DMS53 (cell line): ENCODE data around the gene SPON1.

ENCODE experiments used
- DNase-seq: peaks from one replicate; lab custom pipeline; 2025; lab: John Stamatoyannopoulos, UW

The SPON1 gene

DNA sequence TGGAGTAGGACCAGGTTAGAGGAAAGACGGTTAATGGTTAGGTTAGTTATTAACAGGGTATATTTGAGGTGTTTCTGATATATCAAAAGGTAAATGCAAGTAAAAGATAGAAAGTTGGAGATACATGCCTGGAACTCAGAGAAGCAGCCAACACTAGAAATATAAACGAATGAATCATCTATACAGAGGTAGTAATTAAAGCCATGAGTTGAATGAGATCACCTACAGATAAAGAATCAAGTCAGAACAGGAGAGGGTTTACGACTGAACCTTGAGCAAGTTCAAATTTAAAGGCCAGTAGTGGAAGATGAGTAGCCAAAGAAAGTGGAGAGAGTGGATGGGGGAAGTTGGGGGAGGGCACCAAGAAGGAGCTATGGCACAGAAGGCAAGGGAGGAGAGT lies 73.9 kb downstream of the SPON1 start:
- DNase-seq: no peak

DNA sequence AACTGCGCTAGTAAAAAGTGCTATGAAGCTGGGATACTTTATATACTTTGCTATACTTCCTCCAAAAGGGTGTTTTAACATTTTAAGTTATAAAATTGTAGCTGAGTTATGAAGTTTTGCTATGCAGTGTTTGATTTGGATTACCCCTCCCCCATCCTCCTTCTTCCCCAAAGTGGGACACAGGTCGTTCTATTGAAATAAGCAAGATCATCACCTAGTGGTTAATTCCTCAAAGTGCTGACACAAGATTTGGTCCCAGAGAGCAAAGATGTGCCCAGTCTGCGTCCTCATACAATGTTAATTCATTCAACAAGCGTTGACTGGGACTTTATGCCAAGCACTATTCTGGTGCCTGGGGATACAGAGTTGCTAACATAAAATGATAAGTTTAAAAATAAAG lies 78.5 kb downstream of the SPON1 start:
- peak; percentile 31 for DNase-seq

DNA sequence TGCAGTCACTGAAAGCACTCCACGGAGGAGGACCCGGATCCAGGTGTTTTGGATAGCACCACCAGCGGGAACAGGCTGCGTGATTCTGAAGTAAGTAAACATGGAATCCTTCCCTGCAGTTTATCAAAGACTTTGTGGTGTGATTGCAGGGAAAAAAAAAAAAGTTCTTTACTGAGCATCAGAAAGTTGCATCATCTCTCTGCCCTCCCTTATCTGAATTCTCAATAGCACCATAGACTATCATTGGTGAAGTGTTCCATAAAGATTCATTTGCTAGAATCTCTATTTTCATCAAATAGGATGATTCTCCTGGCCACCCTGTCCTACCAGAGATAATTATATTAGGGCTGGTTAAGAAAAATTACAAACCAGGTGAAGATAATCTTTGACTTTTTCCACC lies 79.0 kb downstream of the SPON1 start:
- DNase-seq: no peak

DNA sequence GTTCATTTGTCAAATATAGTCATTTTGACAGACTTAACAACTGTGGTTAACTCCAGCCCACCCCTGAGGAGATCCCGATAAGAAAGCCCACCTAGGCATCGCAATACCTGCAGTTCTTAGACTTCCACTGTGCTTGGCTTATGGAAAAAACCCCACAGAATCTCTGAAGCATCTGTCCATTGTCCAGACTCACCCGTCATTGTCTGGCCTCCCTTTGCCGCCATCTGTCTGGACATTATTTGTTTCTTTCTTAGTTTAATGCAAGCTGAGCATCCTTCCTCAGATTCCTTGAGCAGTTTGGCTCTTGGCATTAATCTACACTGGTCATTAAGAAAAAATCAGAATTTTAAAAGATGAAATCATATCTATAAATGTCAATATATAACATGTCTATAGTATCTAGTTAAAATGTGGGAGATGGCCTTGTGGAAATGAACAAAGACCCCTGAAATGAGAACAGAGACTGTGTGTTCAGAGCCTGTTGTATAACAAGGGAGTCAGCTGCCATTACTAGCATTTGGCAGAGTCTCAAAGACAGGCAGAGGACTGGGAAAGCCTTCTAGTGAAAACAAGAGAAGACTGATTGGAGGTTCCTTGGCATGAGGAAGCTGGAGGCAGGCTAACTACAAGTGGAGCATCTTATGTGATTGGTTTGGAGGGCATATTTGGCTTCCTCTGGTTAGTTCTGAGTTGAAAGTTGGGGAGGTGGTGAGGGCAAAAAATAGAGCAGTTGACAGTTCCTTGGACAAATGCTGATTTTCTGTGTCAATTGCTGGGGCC lies 80.4 kb downstream of the SPON1 start:
- no peak for DNase-seq

DNA sequence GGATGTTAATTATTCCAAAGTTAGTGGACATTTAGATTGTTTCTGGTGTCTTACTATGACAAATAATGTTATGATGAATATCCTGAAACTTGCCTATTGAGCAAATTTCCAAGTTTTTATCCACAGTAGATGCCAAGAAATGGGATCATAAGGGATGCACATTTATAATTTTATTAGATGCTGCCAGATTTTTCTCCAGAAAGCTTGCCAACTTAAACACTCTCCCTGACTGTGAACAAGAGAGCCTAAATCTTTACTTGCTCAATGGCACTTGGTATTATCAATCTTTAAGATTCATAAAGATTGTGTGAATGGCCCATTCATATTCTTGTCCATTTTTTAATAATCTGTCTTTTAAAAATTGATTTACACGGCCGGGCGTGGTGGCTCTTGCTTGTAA lies 82.4 kb downstream of the SPON1 start:
- DNase-seq: no peak

DNA sequence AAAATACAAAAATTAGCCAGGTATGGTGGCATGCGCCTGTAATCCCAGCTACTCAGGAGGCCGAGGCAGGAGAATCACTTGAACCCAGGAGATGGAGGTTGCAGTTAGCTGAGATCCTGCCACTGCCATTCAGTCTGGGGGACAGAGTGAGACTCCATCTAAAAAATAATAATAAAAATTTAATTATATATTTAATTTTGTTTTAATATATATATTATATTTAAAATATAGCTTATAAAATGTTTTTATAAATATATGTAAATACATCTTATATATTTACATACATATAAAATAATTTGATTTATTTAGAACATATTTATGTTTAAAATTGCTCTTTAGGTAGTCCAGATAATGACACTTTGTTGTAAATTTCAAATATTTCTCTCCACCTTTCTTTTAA lies 82.9 kb downstream of the SPON1 start:
- DNase-seq: no peak

DNA sequence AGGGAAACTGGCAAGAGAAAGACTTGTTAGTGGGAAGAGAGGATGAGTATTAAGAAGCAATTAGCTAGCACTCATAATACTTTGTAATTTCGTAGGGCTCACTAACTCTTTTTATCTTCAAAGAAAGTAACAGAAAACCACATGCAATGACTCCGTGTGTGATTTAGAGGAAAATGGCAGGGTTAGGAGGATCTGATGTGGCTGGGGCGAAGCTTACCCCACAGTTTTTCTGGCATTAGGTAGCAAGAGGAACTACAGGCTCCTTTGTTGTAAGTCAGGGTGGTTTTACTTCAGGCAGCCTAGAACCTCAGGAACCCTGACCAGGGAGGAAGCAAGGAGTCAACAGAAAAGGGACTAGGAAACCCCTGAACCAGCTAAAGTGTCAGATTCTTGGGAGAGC lies 89.7 kb downstream of the SPON1 start:
- no peak for DNase-seq

DNA sequence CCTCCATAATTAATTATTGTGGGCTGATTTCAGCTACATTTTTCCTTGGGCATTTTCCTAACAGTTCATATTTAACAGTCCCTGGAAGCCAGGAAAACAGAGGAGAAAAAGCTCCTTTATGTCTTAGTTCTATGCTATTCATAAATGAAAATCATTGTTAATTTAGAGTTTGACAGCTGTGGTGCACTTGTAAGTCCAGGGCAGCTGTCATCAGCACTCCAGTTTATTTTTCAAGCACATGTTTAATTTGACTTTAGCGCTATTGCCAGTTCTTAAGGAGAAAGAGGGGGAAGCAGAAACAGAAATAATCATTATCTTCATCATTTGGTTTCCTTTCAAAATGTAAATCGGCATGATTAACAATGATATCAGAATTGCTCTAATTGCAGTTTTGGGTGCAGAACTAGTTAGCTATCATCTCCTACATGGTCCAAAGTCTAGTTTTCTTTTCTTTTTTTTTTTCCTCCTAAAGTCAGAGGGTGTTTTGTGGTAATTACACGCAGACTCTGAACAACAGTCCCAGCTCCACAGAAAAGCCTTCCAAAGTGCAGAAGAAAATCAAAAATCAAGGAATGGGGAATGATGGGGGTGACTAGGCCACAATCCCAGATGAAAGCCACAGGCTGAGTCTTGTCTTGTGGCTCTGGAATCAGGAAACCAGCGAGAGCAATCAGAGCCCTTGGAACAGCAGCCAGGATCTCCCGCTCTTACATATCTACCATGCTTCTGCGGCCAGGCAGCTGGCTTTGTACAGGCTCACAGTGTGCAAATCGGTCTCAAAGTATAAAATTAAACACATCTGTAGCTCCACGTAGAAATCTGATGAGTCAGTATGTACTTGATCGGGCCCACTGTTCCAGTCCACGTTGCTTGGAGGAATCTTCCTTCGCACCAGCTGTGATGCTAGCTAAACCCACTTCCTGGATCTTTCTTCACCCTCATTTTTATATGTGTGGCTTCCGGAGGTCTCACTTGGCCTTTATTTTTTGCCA lies 91.9 kb downstream of the SPON1 start:
- no peak for DNase-seq

DNA sequence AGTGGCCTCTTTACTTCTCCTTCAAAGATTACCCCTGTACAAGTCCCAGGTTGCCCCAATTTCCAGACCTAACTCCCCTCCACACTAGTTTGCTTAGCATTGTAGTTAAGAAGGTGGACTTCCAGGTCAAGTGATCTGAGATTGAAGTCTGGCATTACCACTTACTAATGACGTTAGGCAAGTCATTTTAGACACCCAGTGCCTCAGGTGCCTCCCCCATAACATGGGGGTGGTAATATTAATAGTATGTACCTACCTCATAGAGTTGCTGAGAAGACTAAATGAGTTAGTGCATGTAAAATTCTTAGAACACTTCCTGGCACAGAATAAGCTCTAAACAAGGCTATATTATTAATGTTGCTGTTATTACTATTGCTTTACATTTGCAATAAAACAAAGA lies 93.4 kb downstream of the SPON1 start:
- no peak for DNase-seq

DNA sequence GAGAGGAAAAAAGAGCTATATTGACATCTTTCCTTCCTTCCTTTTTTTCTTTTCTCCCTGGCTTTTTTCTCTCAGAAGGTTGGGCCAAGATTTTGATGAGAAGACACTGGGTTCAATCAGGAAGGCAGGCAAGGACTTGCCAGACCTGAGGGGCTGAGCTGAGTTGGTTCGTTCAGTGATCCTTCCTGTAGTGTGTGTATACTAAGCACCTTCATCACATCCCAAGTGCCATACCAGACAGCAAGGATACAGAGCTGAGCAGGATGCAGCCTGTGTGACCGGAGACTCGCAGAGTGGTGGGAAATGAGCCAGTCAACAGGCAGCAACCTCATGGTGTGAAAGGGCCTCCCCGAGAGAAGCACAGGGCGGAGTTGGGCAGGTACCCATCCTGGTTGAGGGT lies 95.5 kb downstream of the SPON1 start:
- no peak for DNase-seq

DNA sequence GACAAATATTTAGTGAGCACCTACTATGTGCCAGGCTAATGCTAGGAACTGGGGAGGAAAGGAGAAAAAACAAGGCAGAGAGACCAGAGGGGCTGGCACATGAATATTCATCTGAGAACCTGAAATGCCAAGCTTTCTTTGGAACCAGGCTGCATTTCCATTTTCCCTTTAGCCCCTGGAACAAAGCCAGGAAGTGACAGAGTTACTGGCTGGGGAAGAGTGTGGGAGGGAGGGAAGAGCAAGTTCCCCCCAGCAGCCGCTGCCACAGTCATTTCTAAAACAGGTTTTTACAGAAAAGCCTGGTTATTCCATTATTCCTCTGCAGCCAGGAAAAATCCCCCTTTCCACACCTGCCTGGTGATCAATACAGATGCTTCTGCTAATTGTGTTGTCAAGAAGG lies 97.0 kb downstream of the SPON1 start:
- DNase-seq: no peak

DNA sequence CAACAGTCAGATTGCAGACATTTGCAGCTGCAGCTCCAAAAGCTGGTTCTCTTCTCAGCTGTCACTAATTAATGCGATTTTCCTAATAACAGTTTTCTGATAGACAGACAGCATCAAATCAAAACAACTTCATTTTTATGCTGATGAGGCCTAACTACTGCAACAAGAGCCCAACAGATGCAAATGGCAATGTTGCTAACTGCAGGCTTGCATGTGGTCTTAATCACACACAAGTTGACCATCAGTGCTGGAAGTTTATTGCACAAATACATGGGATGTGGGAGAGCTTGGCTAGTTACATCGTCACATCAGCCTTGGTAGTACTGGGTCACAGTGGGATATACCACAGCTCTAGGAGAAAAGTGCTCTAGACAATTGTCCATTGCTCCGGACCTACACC lies 99.2 kb downstream of the SPON1 start:
- no peak for DNase-seq

DNA sequence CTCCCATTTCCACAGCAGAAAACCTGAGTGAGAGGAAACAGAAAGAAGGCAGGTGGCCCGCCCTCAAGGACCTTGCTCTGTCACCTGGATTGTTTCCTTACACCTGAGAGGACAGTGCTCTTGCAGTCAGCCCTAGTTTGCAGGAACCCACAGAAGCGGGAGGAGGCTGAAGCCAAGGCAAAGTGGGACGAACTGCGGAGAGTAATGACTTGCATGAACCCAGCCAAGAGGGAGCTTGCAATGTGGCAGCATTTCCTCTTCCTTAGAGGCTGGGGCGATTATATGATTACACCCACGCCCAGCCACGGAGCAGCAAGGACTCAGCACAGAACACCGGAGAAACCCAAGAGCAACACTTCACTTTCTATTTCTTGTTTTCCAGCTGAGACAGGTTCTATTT lies 102.6 kb downstream of the SPON1 start:
- no peak for DNase-seq

DNA sequence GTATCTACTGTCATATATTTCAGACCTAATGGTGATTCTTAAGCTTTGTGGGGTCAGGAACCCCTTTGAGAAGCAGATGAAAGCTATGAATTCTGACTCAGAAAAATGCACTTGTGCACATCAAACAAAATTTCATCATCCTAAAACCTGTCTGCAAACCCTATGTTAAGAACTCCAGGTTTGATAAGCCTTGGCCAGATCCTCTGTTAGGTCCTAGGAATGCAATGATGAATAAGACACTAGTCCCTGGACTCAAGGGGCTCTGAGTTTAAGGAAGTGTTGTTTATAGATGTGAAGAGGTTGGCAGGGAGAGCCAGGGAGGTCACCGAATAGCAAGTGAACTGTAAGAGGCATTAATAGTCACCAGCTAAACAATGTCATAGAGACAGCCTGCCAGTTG lies 103.2 kb downstream of the SPON1 start:
- DNase-seq: no peak

DNA sequence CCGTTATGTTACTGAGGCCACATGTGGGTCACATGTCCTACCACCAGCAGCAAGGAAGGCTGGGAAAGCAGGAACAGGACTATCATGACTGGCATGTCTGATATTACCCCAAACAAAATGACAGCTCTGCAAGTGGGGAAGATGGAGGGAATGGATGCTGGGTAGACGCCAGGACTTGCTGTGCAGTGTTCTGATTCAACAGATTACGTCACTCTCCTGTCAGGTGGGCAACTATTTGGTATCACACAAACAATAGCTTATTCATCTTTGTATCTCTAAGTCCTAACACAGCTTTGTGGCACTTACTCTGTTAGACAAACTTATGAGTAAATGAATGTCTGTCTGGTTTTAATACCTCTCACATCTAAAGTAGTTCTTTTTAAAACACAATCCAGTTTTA lies 105.2 kb downstream of the SPON1 start:
- DNase-seq: no peak

DNA sequence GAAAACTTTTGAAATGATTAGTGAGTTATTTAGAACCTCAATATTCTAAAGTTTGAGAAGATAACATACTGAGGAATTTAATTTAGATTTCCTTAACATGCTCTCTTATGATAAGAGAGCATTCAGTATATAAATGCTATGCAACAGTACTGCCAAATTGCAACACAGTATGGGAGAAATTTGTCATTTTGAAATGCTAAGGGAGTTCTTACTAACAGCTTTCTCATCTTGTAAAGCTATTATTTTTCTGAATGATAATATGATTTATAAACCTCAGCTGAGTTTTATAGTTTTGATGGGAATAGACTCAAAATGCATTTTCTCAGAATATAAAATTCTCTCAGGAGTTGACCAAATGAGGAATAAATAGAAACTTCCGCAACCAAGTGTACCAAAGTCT lies 108.4 kb downstream of the SPON1 start:
- DNase-seq: no peak

DNA sequence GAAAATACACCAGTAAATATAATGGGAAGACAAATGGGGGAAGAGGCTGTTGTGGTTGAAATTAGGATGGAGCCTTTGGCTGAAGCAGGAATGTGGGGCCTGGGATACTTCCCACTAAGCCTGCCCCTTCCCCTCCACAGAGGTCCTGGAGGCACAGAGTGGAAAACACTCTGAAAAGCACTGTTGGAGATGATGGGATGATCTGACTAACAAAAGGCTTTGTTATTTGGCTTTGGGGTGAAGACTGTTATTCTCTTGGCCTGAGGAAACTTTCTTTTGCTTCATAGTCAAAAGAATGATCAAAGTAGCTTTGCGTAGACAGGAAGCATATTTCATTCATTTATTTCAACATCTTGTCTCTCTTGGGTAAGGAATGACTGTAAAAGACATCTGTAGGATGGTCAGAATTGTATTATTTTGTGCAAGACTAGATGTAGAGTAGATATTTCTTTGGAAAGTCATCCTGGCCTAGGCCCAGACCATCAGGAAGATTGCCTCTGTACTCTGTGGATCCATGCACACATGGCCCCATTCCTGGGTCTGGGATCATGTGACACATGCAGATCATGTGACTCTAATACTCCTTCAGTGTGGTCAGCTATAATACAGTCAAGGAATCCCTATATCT lies 111.4 kb downstream of the SPON1 start:
- no peak for DNase-seq

DNA sequence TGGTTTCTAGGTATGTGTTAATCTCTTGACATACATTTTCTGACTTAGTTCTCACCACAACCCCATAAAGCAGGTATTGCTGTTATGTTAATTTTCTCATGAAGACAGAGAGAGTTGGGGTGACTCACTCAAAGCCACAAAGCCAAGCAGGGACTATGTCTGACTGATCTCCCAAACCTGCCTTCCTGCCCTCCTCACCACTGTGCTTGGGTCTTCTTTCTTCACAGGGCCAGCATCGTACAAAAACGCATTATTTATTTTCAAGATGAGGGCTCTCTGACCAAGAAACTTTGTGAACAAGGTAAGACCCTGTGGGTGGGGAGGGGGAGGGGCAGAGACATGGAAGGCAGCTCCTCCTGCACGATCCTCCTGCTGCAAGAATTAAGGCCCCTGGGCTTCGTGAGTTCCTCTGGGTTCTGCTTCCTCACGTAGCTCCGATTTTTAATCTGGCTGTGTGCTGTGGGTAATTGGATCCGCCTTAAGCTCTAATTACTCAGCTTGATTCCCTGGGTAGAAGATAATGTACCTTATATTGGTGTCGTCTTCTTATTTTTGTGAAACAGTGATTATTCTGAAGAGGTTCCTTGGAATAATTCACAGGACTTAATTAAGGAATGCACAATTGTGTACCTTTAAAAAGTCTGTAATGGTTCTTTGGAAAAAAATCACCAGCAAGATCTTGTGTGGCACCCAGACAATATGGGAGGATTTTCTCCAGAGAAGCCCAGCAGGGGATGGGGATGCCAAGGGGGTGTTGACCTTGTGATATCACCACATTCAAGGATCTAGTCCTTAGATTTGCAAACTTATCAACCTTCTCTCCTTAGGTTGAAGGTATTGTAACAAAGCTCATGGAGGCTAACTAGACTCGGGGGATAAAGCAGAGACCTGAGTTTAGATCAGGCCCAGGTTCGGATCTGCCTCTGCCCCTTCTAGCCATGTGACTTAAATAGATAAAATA lies 112.9 kb downstream of the SPON1 start:
- DNase-seq: no peak

DNA sequence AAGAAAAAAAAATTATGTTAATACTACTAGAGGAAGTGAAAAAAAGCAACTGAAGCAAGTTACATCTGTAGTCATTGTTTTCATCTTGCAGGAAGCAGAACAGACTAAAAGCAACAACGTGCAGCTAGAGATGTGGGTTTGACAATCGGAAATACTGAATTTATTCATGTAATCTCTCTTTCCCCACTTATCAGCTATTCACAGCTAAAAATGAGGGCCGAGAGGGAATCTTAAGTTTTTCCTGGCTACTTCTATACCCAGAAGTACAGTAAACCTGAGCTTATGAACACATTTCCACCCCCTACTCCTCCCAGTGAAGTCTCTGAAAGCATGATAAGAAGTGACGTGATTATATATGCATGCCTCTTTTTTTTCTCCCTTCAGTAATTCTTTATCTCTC lies 116.5 kb downstream of the SPON1 start:
- no peak for DNase-seq

DNA sequence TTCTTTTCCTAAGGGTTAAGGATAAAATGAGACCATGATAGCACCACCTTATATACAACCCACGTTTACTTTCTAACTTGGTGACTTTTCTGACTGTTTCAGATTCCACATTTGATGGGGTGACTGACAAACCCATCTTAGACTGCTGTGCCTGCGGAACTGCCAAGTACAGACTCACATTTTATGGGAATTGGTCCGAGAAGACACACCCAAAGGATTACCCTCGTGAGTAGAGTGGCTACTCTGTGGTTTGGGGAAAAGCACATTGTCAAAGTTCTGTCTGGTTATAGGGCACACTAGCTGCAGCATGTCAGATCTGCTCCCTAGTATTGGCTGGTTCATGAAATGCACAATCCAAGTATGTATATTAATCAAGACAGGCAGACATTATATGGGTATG lies 117.3 kb downstream of the SPON1 start:
- DNase-seq: no peak

DNA sequence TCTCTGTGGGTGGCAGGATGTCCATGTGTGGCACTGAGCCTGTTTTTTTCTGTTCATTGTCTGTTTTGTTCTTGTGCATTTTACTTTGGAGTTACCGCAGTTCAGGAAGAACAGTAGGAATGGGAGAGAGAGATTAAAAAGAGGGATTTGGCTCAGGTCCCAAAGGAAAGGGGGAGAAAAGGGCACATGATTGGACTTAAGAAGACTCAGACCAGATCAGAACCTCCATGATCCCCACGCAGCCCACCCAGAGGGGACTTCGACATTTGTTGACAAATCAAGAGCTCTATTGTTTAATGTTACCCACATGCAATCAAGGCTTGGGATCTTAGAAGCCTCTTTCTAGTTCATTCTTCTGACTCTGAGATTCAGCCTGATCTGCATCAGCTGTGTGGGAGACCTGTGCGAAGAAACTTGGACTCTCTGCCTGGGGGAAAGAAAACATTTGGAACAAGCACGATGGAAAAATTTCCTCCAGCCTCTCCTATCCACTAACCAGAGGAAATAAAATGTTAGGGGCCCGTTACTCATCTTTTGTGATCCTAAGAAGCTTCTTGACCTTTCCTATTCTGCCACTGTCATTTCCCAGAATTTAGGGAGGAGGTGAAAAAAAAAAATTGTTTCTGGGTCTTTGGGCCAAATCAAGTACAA lies 119.2 kb downstream of the SPON1 start:
- DNase-seq: no peak
